HG02763 (cell line): ENCODE measurements around the gene ZSCAN1.

Experiments
- ATAC-seq: cut with Tn5 transposase; IDR thresholded peaks from one replicate; pipeline ENCODE4 v1.9.1; 2021; ENCODE audit warnings: mild to moderate bottlenecking, moderate library complexity; ENCODE audit not compliant: unreplicated experiment

ZSCAN1 gene

DNA sequence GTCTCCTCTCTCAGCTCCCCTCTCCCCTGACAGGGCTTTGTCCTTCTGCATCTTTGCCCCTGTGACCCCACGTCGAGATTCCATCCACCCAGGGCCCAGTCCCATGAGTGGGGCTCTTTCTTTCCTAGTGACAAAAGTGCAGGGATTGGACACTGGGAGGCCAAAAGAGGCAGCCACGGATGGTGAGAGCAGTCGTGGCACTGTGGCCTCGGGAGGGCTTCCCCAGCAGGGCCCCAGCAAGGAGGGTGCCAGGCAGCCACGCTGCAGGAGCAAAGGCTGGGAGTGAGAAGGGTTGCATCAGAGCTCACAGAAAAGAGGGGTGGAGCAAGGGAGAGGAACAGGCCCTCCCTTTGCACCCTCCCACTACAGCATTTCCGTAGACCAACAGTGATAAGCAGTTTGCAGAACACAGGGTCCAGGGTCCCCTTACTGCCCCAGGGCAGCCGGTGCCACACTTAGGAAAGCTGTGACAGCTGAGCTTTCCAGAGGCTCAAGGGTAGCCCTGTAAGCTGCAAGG, 4.9 kb downstream of the ZSCAN1 start:
- no peak for ATAC-seq

- ATAC-seq, result no peak
Observed at GRCh38 chr19:58040751-58041525, 7.1 kb downstream of the ZSCAN1 start.

DNA sequence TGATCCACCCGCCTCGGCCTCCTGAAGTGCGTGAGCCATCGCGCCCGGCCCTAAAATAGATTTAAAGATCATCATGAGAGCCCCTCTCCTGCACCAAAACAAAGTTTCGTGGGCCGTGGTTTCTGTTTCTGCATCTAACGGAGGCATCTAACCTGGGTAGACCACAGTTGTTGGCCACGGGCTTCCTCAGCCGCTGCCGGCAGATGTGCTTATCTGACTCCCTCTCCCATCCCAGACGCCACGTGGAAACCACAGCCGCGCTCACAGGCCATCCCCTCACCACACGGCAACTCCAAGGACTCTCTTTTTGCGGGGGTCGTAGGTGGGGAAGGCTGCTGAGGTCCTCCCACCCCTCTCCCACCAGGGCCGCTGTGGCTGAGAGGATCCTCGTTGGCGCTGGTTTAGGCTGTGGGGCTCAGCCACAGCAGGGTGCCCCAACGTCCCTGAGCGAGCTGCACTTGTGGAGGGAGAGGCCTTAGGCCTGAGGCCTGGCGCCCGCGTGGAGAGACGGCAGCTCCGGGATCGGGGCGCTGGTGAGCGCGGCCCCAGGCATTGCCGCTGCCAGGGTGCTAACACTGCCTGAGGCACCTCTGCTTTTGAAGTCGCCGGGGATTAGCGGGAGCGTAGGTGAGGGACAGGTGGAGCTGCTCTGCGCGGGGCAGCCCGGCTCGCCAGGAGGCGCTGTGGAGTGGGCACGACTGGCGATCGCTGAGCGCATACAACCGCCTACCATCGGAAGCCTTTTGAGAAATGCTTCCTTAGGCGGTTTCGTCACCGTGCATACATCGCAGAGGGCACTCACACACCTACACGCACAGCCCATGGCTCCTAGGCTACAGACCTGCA, 8.9 kb downstream of the ZSCAN1 start:
- ATAC-seq, result no peak

GRCh38 chr19:58044391-58044790, 10.6 kb downstream of the ZSCAN1 start:
- no peak for ATAC-seq

DNA sequence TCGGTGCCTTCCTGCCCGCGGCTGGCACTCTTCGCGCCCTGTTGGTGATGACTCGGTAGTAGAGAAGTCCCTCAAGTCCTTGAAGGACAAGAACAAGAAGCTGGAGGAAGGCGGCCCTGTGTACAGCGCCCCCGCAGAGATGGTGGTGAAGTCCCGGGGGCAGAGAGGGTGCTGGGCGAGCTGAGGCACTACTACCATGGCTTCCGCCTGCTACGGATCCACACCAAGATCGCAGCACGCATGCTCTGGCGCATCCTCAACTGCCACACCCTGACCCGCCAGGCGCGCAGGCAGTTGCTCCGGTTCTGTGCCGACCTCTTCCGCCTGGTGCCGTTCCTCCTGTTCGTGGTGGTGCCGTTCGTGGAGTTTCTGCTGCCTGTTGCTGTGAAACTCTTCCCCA, 11.1 kb downstream of the ZSCAN1 start:
- ATAC-seq, result no peak

DNA sequence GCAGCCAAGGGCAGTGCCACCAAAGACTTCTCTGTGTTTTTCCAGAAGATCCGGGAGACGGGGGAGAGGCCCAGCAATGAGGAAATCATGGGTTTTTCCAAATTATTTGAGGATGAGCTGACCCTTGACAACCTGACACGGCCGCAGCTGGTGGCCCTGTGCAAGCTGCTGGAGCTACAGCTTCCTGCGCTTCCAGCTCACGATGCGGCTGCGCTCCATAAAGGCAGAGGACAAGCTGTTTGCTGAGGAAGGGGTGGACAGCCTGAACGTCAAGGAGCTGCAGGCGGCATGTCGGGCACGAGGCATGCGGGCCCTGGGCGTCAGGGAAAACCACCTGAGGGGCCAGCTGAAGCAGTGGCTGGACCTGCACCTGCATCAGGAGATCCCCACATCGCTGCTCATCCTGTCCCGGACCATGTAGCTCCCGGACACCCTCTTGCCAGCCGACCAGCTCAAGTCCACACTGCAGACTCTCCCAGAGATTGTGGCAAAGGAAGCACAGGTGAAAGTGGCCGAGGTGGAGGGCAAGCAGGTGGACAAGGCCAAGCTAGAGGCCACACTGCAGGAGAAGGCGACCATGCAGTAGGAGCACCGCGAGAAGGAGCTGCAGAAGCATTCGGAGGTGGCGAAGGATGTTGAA, 11.7 kb downstream of the ZSCAN1 start:
- ATAC-seq, result no peak

DNA sequence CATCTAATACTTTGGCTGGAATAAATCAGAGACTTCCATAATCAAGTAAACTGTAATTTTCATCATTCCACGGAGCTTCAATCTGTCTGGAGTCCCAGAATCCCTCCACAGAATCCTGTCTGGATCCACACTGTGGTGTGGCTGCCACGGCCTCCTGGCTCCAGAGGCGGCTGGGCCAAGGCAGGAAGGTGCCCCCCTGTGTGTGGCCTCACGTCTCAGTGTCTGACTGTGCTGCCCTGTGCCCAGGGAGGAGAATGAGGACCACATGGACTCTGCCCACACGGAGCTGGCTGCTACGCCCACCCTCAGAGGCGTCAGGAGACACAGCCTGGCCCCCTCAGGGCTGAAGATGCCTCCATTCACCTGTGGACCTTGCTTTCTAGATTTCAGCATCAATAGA, 13.0 kb downstream of the ZSCAN1 start:
- ATAC-seq, result no peak

- ATAC-seq, result no peak
Observed at GRCh38 chr19:58047672-58048071, 13.8 kb downstream of the ZSCAN1 start.

- no peak for ATAC-seq
Observed at GRCh38 chr19:58052256-58052655, 18.4 kb downstream of the ZSCAN1 start.

DNA sequence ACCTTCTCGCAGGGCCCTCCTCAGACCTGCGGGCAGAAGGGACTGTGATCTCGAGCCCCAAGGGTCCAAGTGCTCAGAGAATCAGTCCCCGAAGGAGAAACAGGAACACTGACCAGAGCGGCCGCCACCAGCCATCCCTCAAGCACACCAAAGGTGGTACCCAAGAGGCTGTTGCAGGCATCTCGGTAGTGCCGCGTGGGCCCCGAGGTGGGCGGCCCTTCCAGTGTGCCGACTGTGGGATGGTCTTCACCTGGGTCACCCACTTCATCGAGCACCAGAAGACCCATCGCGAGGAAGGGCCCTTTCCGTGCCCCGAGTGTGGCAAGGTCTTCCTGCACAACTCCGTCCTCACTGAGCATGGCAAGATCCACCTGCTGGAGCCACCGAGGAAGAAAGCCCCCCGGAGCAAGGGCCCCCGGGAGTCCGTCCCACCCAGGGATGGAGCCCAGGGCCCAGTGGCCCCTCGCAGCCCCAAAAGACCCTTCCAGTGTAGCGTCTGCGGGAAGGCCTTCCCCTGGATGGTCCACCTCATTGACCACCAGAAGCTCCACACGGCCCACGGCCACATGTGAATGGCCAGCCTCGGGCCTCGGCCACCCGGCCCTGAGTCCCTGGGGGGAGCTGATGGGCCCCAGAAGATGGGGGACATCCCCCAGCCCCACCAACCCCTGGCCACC, 19.8 kb downstream of the ZSCAN1 start:
- no peak for ATAC-seq

- no peak for ATAC-seq
Observed at GRCh38 chr19:58054901-58055874, 21.4 kb downstream of the ZSCAN1 start.

DNA sequence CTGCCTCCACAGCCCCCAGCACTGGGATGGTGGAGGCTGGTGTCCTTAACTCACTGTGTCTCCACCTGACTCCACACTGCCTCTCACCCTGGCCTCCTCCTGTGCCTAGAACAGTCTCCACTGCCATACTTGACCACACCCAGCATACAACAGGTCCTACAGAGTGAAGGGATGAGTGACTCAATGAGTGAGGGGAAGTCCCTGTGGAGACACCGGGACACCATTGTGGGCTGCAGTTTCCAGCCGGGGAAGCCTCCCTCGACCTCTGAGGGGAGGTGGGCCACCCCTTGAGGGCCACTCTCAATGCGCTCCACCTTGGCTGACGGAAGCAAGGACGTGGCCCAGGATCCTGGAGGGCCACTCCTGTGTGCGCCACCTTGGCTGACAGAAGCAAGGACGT, 22.4 kb downstream of the ZSCAN1 start:
- no peak for ATAC-seq

GRCh38 chr19:58056861-58057260, 23.0 kb downstream of the ZSCAN1 start:
- ATAC-seq, result no peak

DNA sequence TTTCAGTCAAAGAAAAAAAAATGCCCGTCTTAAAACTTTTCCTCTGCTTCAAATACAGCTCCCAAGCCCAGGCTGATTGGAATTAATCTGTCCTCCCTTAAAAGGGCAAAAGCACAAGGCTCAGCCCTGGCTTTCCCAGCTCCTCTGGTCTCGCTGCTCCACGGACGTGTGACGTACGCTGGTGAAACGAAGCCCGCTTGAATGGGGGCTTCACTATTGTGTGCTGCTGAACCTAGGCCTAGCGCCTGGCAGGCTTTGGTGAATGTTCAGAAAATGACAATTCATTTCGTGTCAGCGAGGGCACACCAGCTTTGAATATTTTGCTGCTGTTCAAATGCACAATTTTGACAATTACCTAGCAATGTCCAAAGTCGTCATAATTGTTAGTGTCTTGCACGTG, 24.6 kb downstream of the ZSCAN1 start:
- ATAC-seq, result no peak

DNA sequence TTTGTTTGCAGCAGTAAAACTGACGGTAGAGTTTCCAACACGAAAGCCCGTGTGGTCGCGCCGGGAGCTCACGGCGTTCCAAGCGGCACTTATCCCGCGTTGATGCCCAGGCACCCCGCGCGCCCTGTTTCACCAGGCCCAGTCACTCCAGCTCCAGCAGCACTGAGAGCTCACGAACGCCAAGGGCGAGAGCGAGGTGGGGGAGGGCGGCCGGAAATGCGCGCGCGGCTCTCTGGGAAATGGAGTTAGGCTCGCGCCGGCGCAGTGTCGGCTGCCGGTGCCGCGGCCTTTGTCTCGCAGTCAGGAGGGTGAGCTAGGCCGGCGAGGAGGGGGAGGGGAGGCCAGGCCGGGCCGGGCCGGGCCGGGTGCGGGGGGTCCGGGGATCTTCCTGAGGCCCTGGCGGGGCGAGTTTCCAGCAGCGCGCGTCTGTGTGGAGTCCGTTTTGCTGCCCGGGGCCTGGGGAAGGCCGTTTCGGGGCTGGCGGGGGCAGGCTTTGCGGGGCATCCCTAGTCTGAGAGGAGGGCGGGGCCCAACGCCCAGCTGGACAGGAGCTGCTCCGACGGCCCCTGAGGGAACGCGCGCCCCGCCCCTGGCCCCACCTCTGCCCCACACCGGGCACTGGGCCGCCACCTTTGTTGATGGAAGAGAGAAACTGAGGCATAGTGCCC, 25.3 kb downstream of the ZSCAN1 start, which contains the start of gene ZNF135:
Gene ZNF135 (plus strand): TSS at position 280 of the 668 bp plus-strand sequence. CDS start 721 bp downstream, outside the sequence.
- ATAC-seq, result no peak

DNA sequence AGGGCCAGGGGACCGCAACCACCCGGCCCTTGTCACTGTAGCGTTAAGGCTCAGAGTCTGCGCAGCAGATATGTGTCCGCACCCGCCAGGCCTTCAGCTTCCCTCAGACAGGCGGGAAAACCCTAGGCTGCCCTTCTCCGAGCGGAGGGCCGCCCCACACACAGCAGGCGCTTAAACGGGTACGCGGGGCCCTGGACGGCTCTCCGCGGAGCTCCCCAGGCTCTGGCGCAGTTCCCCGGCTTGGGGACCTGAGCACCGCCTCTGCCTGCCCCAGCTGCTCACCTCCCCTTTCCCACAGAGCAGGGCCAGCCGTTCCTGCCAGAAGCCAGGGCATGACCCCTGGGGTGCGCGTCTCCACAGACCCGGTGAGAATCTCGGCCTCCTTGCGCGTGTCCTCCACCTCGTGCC, 25.9 kb downstream of the ZSCAN1 start:
- no peak for ATAC-seq

- no peak for ATAC-seq
Observed at GRCh38 chr19:58060231-58060630, 26.4 kb downstream of the ZSCAN1 start.

DNA sequence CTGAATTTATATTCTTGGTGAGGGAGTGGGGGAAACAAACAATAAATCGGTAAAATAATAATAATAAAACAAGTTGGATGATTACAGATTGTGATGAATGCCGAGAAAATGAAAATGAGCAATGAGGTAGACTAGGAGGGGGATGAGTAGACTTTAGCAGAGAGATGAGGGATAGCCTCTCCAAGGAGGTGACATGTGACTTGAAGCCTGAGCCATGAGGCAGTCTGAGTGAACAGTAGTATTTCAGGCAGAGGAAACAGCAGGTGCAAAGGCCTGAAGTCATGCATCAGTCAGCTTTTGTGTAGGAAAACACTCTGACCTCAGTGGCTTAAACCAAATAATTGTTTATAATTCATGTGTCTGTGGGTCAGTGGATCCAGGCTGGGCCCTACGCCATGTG, 29.9 kb downstream of the ZSCAN1 start:
- ATAC-seq, result no peak
